Caki2 (cell line): ENCODE results near the gene ENTPD2. TPM values are rescaled to one million over a fixed set of nuclear protein-coding genes. Genes with fewer than 3 reads are reported as not detected.

Experiments
- DNase-seq: peaks from one replicate; pipeline ENCODE4 v3.0.0-alpha.2; 2015; ENCODE audit warnings: low read depth
- in situ Hi-C: cut with HindIII; loops from 2 replicates; pipeline ENCODE4 v1.10.0; 2016; ENCODE audit warnings: low sequenced_read_pairs, low pct_unique_long_range_greater_than_20kb, mixed read lengths
- total RNA-seq: library from RNA; depleted of rRNA; stranded (reverse); fragments of >200 nt; shearing (Covaris generic); gene quantifications from 2 replicates; pipeline ENCODE4 v1.2.3, GENCODE V29; 2014; ENCODE audit warnings: low replicate concordance

The ENTPD2 gene
- total RNA-seq, 1 experiment from 2014 or later: not detected

- in situ Hi-C loops: no loop called here
- DNase-seq: no peak
Measured at GRCh38 chr9:137082222-137082924, 28.5 kb upstream of the ENTPD2 start.

GRCh38 chr9:137080260-137081122 lies 26.6 kb upstream of the ENTPD2 start:
- DNase-seq: no peak
- in situ Hi-C loops: no loop called here

GRCh38 chr9:137079401-137079787 lies 25.5 kb upstream of the ENTPD2 start:
- in situ Hi-C loops: no loop called here
- DNase-seq: no peak

- in situ Hi-C loops: no loop called here
Measured at GRCh38 chr9:137078701-137079400, 25.0 kb upstream of the ENTPD2 start.

GRCh38 chr9:137077758-137078693 lies 24.2 kb upstream of the ENTPD2 start:
- in situ Hi-C loops: no loop called here
- DNase-seq: no peak

More at GRCh38 chr9:137078701-137079400, 25.0 kb upstream of the ENTPD2 start:
- DNase-seq: no peak

GRCh38 chr9:137077010-137077747 lies 23.3 kb upstream of the ENTPD2 start, which contains the start of gene UAP1L1:
TSS of gene UAP1L1 (plus strand) at chr9:137077517. CDS start at chr9:137077533, 16 bp downstream.
- DNase-seq: no peak
- in situ Hi-C loops: no loop called here

- in situ Hi-C loops: no loop called here
- DNase-seq: no peak
Measured at GRCh38 chr9:137076636-137077009, 22.8 kb upstream of the ENTPD2 start.

GRCh38 chr9:137075275-137075775 lies 21.5 kb upstream of the ENTPD2 start:
- in situ Hi-C loops: no loop called here
- no peak for DNase-seq

- in situ Hi-C loops: no loop called here
- no peak for DNase-seq
Measured at GRCh38 chr9:137074657-137075274, 20.9 kb upstream of the ENTPD2 start.

- in situ Hi-C loops: no loop called here
- no peak for DNase-seq
Measured at GRCh38 chr9:137073992-137074399, 20.1 kb upstream of the ENTPD2 start.

- in situ Hi-C loops: no loop called here
- DNase-seq: no peak
Measured at GRCh38 chr9:137071282-137071681, 17.4 kb upstream of the ENTPD2 start.

- DNase-seq: no peak
Measured at GRCh38 chr9:137070906-137071275, 17.0 kb upstream of the ENTPD2 start.

GRCh38 chr9:137070201-137070905 lies 16.5 kb upstream of the ENTPD2 start, which contains the start of gene SAPCD2:
TSS of gene SAPCD2 (minus strand) at chr9:137070557. CDS start at chr9:137070460, 97 bp downstream.
- in situ Hi-C loops: no loop called here
- DNase-seq: peak; percentile 96

More at GRCh38 chr9:137070906-137071275, 17.0 kb upstream of the ENTPD2 start:
- in situ Hi-C loops: no loop called here

- in situ Hi-C loops: no loop called here
Measured at GRCh38 chr9:137069508-137070091, 15.7 kb upstream of the ENTPD2 start.

GRCh38 chr9:137068539-137069507 lies 15.0 kb upstream of the ENTPD2 start:
- in situ Hi-C loops: no loop called here
- no peak for DNase-seq

More at GRCh38 chr9:137069508-137070091, 15.7 kb upstream of the ENTPD2 start:
- DNase-seq: no peak
